Caco-2 (cell line): Measurements from ENCODE around the gene DHX32. TPM values are rescaled to one million over a fixed set of nuclear protein-coding genes. Genes with fewer than 3 reads are reported as not detected.

ENCODE experiments used
- BruUV-seq: library from RNA; stranded (reverse); fragments of 400-500 nt; replicated peaks from 2 replicates; lab custom pipeline; 2021; lab: Mats Ljungman, UMichigan
- CTCF ChIA-PET: fragments of 300-600 bp; sonication (Branson Sonifier 250); formaldehyde crosslinking; loops from one replicate; lab custom pipeline; 2022; ENCODE audit warnings: antibody characterized with exemption; lab: Charles Lee
- POLR2A ChIA-PET: fragments of 300-600 bp; sonication (Branson Sonifier 250); formaldehyde crosslinking; loops from one replicate; lab custom pipeline; 2022; ENCODE audit warnings: antibody characterized with exemption; lab: Charles Lee
- DNase-seq, 2 experiments: peaks; one replicate each; pipeline versions ENCODE4 v3.0.0 to v3.0.0-alpha.2; 2020 to 2022
- H3K27me3 ChIP-seq: replicated peaks from 2 replicates; pipeline ENCODE4 v1.6.0; 2011; ENCODE audit warnings: low read length; ENCODE audit not compliant: control insufficient read depth, insufficient read depth
- H3K36me3 ChIP-seq: 2 replicates; pipeline ENCODE4 v1.5.1; 2011; ENCODE audit warnings: low read length; ENCODE audit not compliant: control insufficient read depth, insufficient read depth
- H3K4me1 ChIP-seq: fragments of 250-450 bp; sonication (Bioruptor Pico); 2 replicates; pipeline ENCODE4 v1.5.1; 2020; ENCODE audit warnings: mild to moderate bottlenecking
- H3K4me3 ChIP-seq: 2 replicates; pipeline ENCODE4 v1.5.1; 2011; ENCODE audit warnings: low read depth, mild to moderate bottlenecking, control low read depth, low read length
- H3K9me3 ChIP-seq: fragments of 250-450 bp; sonication (Bioruptor Pico); 2 replicates; pipeline ENCODE4 v1.5.1; 2020; ENCODE audit warnings: mild to moderate bottlenecking, moderate library complexity
- H3K27ac Mint-ChIP-seq: one replicate; pipeline ENCODE4 v1.8.0; 2022; ENCODE audit warnings: mixed read lengths; ENCODE audit not compliant: unreplicated experiment
- H3K27me3 Mint-ChIP-seq: one replicate; pipeline ENCODE4 v1.8.0; 2022; ENCODE audit warnings: mixed read lengths; ENCODE audit not compliant: insufficient read depth, unreplicated experiment
- H3K36me3 Mint-ChIP-seq: one replicate; pipeline ENCODE4 v1.8.0; 2022; ENCODE audit warnings: mild to moderate bottlenecking, mixed read lengths; ENCODE audit not compliant: insufficient read depth, unreplicated experiment
- H3K4me1 Mint-ChIP-seq: one replicate; pipeline ENCODE4 v1.8.0; 2022; ENCODE audit warnings: low read depth, mixed read lengths; ENCODE audit not compliant: unreplicated experiment
- H3K4me3 Mint-ChIP-seq: one replicate; pipeline ENCODE4 v1.8.0; 2022; ENCODE audit warnings: mild to moderate bottlenecking, moderate library complexity, mixed read lengths; ENCODE audit not compliant: unreplicated experiment
- H3K9me3 Mint-ChIP-seq: one replicate; pipeline ENCODE4 v1.8.0; 2022; ENCODE audit warnings: mixed read lengths; ENCODE audit not compliant: unreplicated experiment
- intact Hi-C: fragments of 100-400 bp; cut with micrococcal nuclease; formaldehyde crosslinking; loops from one replicate; pipeline ENCODE4 v1.10.0; 2022; ENCODE audit not compliant: unreplicated experiment
- microRNA-seq: library from miRNA; unstranded; fragments of <30 nt; microRNA quantifications from one replicate; pipeline ENCODE4 v1.2.0, GENCODE V29; 2022
- total RNA-seq: library from RNA; stranded (reverse); gene quantifications from 2 replicates; pipeline ENCODE4 v1.2.3, GENCODE V29; 2022
- TF ChIP-seq, protein P1 (sequence below), 2 experiments: fragments of 200-600 bp in 1 of 2; IDR thresholded peaks; 1 replicate in 1 of 2; 2 replicates in 1 of 2; pipeline versions ENCODE4 v1.5.1 to v1.8.0; 2011 to 2022; ENCODE audit warnings: antibody characterized with exemption in 1 of 2, control low read depth in 1 of 2, inconsistent platforms in 1 of 2, low read depth in 1 of 2, low read length in 1 of 2, mild to moderate bottlenecking in 1 of 2, moderate library complexity in 1 of 2; ENCODE audit not compliant: insufficient read depth in 1 of 2, severe bottlenecking in 1 of 2, unreplicated experiment in 1 of 2

The DHX32 gene
- total RNA-seq, 1 experiment from 2014 or later, result 25.0 TPM

- no peak overlapping the region for H3K27ac Mint-ChIP-seq
- H3K4me3 ChIP-seq, result no peak overlapping the region
- no peak overlapping the region for H3K4me3 Mint-ChIP-seq
- no peaks in the 10 kb centered on the region for H3K27me3 ChIP-seq
- H3K27me3 Mint-ChIP-seq, result no peaks in the 10 kb centered on the region
- H3K9me3 ChIP-seq, result no peaks in the 10 kb centered on the region
- POLR2A ChIA-PET, result no interaction called here
- H3K9me3 Mint-ChIP-seq, result no peaks in the 10 kb centered on the region
- no peaks in the 10 kb centered on the region for H3K36me3 Mint-ChIP-seq
- CTCF ChIA-PET, result no interaction called here
- H3K4me1 ChIP-seq, result no peaks in the 10 kb centered on the region
- peak; percentile 37 to 42 for DNase-seq
- peaks cover 7% of the 10 kb centered on the region for H3K4me1 Mint-ChIP-seq
- BruUV-seq, result no TSS peak
- TF ChIP-seq, protein P1, sequence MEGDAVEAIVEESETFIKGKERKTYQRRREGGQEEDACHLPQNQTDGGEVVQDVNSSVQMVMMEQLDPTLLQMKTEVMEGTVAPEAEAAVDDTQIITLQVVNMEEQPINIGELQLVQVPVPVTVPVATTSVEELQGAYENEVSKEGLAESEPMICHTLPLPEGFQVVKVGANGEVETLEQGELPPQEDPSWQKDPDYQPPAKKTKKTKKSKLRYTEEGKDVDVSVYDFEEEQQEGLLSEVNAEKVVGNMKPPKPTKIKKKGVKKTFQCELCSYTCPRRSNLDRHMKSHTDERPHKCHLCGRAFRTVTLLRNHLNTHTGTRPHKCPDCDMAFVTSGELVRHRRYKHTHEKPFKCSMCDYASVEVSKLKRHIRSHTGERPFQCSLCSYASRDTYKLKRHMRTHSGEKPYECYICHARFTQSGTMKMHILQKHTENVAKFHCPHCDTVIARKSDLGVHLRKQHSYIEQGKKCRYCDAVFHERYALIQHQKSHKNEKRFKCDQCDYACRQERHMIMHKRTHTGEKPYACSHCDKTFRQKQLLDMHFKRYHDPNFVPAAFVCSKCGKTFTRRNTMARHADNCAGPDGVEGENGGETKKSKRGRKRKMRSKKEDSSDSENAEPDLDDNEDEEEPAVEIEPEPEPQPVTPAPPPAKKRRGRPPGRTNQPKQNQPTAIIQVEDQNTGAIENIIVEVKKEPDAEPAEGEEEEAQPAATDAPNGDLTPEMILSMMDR (IDR thresholded peaks at IDR 0.05; ENCODE audit: insufficient read depth in 1 of 2, low read depth in 1 of 2, low read length in 1 of 2, severe bottlenecking in 1 of 2, unreplicated experiment in 1 of 2), result no peak
- intact Hi-C loops, result no loop called here
- H3K36me3 ChIP-seq, result peaks cover 2% of the 10 kb centered on the region
Observed at GRCh38 chr10:125792342-125793300, 88.5 kb downstream of the DHX32 start.

DNA sequence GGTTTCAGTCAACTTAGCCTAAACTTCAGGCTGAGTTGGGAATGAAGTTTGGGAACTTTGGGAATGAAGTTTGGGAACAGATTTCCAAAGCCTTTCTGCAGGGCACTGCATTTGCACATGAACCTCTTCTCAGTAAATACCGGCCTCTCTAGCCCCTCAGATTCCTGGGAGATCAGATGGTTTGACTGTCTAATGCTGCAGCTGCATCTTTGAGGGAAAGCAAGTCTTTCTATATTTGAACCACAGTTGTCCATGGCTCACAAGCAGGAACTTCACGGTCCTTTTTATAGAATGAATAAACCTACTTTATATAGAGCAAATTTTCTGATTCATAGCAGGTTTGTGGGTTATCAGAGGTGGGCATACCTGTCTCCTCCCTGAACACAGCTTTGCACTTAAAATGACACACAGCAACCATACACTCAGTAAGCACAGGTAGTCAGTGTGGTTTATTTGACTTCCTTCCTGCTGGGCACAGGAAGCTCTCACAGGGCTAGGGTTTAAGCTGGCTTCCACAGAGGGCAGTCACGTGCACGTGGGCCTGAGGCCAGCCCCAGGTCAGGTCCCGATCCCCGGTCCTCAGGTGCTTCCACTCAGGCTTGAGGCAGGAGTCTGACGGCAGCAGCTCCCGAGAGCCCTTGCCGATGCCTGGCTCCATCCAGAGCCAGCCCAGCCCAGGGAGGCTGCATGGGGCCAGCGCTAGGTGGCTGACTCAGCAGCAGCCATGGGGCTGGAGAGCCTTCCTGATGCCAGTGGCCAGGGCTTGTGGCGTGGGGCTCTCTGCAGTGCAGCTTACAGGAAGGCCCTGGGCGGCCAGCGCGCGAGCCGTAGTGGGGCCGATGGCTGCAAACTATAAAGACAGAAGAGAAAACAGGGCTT lies 92.7 kb downstream of the DHX32 start:
- Mint-ChIP-seq H3K27me3 (no peaks in the 10 kb centered on the region), H3K4me1 (peaks cover 7% of the 10 kb centered on the region), H3K36me3 (no peaks in the 10 kb centered on the region), H3K9me3 (no peaks in the 10 kb centered on the region), H3K27ac (no peak overlapping the region), H3K4me3 (no peak overlapping the region)
- no peaks in the 10 kb centered on the region for H3K4me1 ChIP-seq
- TF ChIP-seq, protein P1 (IDR thresholded peaks at IDR 0.05; ENCODE audit: insufficient read depth in 1 of 2, low read depth in 1 of 2, low read length in 1 of 2, severe bottlenecking in 1 of 2, unreplicated experiment in 1 of 2), result no peak
- H3K4me3 ChIP-seq, result no peak overlapping the region
- BruUV-seq, result no TSS peak
- intact Hi-C loops, result no loop called here
- ChIA-PET POLR2A (no interaction called here), CTCF (no interaction called here)
- no peaks in the 10 kb centered on the region for H3K27me3 ChIP-seq
- peaks cover 2% of the 10 kb centered on the region for H3K36me3 ChIP-seq
- no peaks in the 10 kb centered on the region for H3K9me3 ChIP-seq
- DNase-seq, result no peak

Small RNA genes within 50 kb of the gene (microRNA-seq; reads per million reads assigned to microRNA genes)
- 1.1 reads per million for gene MIR4484

Other genes starting within 250 kb of the DHX32 start
- not detected in 2 replicates for gene TEX36, start 198.1 kb downstream of the DHX32 start, total RNA-seq
- gene EDRF1, start 161.6 kb downstream of the DHX32 start, total RNA-seq, result 40.9 and 43.2 TPM in 2 replicates
- not detected in 2 replicates for gene MMP21, start 105.5 kb downstream of the DHX32 start, total RNA-seq
- 53.2 and 53.4 TPM in 2 replicates for gene UROS, start 58.0 kb downstream of the DHX32 start, total RNA-seq
- gene BCCIP, start 57.7 kb downstream of the DHX32 start, total RNA-seq, result 87.3 and 91.2 TPM in 2 replicates
- 0.49 and 0.73 TPM in 2 replicates for gene FANK1, start 15.3 kb upstream of the DHX32 start, total RNA-seq